Smooth muscle cell (in vitro differentiated cells): ENCODE measurements around the gene LEMD2. TPM values are rescaled to one million over a fixed set of nuclear protein-coding genes. Genes with fewer than 3 reads are reported as not detected.
"Not testable (repeated sequence)": the region's sequence is repeated elsewhere in the genome, so short reads cannot be mapped to it uniquely, and the experiment has no call there.

Source experiments
- DNase-seq: peaks from one replicate; lab custom pipeline; 2025; ENCODE audit not compliant: unreplicated experiment; lab: John Stamatoyannopoulos, UW
- H2AFZ ChIP-seq: fragments of 200-600 bp; sonication (generic); 2 replicates; pipeline ENCODE4 v1.6.0; 2016; ENCODE audit warnings: antibody characterized with exemption, low read depth, mild to moderate bottlenecking
- H3F3A ChIP-seq: fragments of 200-600 bp; sonication (generic); 2 replicates; pipeline ENCODE4 v1.6.0; 2017; ENCODE audit warnings: antibody characterized with exemption, low read depth
- H3K27ac ChIP-seq: fragments of 200-600 bp; sonication (generic); 2 replicates; pipeline ENCODE4 v1.5.1; 2016; ENCODE audit warnings: low read depth, mild to moderate bottlenecking
- H3K27me3 ChIP-seq: fragments of 200-600 bp; sonication (generic); 2 replicates; pipeline ENCODE4 v1.6.1; 2016; ENCODE audit warnings: low read depth, mild to moderate bottlenecking
- H3K36me3 ChIP-seq: fragments of 200-600 bp; sonication (generic); 2 replicates; pipeline ENCODE4 v1.5.1; 2016; ENCODE audit warnings: low read depth
- H3K4me1 ChIP-seq: fragments of 200-600 bp; sonication (generic); 2 replicates; pipeline ENCODE4 v1.5.1; 2016; ENCODE audit warnings: low read depth
- H3K4me2 ChIP-seq: fragments of 200-600 bp; sonication (generic); 2 replicates; pipeline ENCODE4 v1.6.0; 2016; ENCODE audit warnings: mild to moderate bottlenecking
- H3K4me3 ChIP-seq: fragments of 200-600 bp; sonication (generic); 2 replicates; pipeline ENCODE4 v1.5.1; 2016; ENCODE audit warnings: mild to moderate bottlenecking
- H3K79me2 ChIP-seq: fragments of 200-600 bp; sonication (generic); 2 replicates; pipeline ENCODE4 v1.6.0; 2016; ENCODE audit warnings: low read depth, mild to moderate bottlenecking
- H3K9ac ChIP-seq: fragments of 200-600 bp; sonication (generic); 2 replicates; pipeline ENCODE4 v1.6.0; 2016; ENCODE audit warnings: low read depth
- H3K9me3 ChIP-seq: fragments of 200-600 bp; sonication (generic); replicated peaks from 2 replicates; pipeline ENCODE4 v1.5.1; 2016; ENCODE audit warnings: low read depth
- H4K20me1 ChIP-seq: fragments of 200-600 bp; sonication (generic); 2 replicates; pipeline ENCODE4 v1.6.0; 2016; ENCODE audit warnings: low read depth
- CTCF ChIP-seq: fragments of 200-600 bp; sonication (generic); IDR thresholded peaks from 2 replicates; pipeline ENCODE4 v1.5.1; 2017; ENCODE audit warnings: borderline replicate concordance, mild to moderate bottlenecking, antibody characterized with exemption; ENCODE audit not compliant: insufficient read depth, poor library complexity, severe bottlenecking
- WGBS: methylation state at CpG from one replicate; pipeline ENCODE4 v1.1.7; 2016; ENCODE audit warnings: low lambda C conversion rate; 5-methylcytosine and 5-hydroxymethylcytosine counted together
- polyA plus RNA-seq: library from polyadenylated mRNA; unstranded; fragments of >200 nt; fragmentation: Nextera tagmentation; extraction: Ambion mirVana; gene quantifications from 2 replicates; pipeline ENCODE4 v1.2.1, GENCODE V29; 2016
- total RNA-seq: library from RNA; depleted of rRNA; stranded (reverse); fragments of >200 nt; gene quantifications from 2 replicates; pipeline ENCODE4 v1.2.3, GENCODE V29; 2014

LEMD2 gene
- total and polyA plus RNA-seq, 2 experiments from 2014 or later: 48.8 to 87.3 TPM

DNA sequence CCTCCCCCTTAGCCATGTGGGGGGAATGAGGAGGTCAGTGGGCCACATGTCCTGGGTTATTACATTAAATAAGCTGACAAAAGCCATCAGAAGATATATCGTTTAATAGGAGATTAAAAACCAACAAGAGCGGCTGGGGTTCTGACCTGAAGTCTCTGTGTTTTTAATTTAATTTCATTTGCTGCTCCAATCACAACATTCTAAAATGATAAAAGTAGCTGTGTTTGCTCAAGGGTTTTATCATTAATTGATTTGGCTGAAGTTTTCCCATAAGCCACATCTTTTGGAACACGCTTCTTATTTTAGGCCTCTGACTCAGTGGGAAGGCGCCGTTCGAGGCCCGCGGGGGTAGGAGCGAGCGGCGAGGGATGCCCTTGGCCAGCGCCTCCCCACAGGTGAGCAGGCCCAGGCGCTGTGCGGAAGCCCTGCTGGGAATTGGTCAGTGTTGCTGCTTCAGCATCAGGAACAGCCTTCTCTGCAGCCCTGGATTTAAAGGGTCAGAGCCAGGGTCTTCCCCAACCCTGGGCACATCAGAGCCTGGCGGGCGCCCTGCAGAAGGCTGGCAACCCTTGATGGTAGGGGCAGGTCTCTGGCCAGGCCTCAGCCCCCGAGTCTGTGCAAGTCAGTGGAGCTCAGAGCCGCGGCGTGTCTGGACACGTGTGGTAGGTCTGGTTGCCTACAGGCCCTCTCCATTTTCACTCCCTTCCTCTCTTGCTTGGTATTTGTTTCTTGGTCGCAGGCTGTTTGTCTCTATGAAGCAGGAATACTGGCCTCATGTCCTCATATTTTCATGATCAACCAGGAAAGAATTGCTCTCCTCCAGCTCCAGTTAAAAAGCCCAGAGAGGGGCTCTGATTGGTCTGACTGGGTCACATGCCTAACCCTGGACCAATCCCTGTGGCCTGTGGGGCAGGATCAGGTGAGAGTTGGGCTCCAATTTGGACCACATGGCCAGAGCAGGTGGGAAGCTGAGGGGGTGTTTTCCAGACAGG is 45.8 kb upstream of the LEMD2 start:
- H3K36me3 ChIP-seq: no peaks in the 10 kb centered on the region
- peaks cover 11% of the 10 kb centered on the region for H3F3A ChIP-seq
- H3K4me1 ChIP-seq: peaks cover 18% of the 10 kb centered on the region
- H3K27ac ChIP-seq: no peak overlapping the region
- DNase-seq: no peak
- H4K20me1 ChIP-seq: no peaks in the 10 kb centered on the region
- no peaks in the 10 kb centered on the region for H3K79me2 ChIP-seq
- no peak for TF ChIP-seq CTCF
- no peaks in the 10 kb centered on the region for H3K9me3 ChIP-seq
- H3K9ac ChIP-seq: no peak overlapping the region
- H3K4me2 ChIP-seq: no peak overlapping the region
- no peak overlapping the region for H2AFZ ChIP-seq
- peaks cover 4% of the 10 kb centered on the region for H3K27me3 ChIP-seq
- WGBS: 95% methylated on average over 21 of the region's 22 CpGs
- H3K4me3 ChIP-seq: no peak overlapping the region

DNA sequence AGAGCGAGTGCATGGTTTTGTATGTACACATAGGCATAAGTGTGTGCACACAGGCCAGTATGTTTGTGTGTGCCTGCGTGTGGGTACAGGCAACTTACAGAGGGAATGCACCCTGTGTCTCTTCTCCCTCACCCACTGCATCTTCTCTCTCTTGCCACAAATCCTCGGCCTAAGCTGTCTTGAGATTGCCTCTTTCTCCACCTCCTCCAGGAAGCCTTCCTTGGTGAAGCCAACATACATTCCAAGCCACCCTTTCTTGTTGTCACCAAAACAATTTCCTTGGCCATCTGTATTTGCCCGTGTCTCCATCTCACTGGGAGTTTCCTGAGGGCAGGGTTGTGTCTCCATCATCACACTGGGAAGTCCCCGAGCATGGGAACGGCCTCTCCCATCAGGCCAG is 44.7 kb upstream of the LEMD2 start:
- no peak for DNase-seq
- Histone ChIP-seq H3K4me2 (no peak overlapping the region), H3K27me3 (peaks cover 4% of the 10 kb centered on the region), H3K4me3 (no peak overlapping the region), H3K27ac (no peak overlapping the region), H3K4me1 (peaks cover 14% of the 10 kb centered on the region), H4K20me1 (no peaks in the 10 kb centered on the region), H3K9ac (no peak overlapping the region), H3K36me3 (no peaks in the 10 kb centered on the region), H3F3A (peaks cover 1% of the 10 kb centered on the region), H3K79me2 (no peaks in the 10 kb centered on the region), H3K9me3 (no peaks in the 10 kb centered on the region), H2AFZ (no peak overlapping the region)
- 95% methylated on average over 5 of the region's 6 CpGs for WGBS
- no peak for TF ChIP-seq CTCF

- not testable (repeated sequence) for H3K4me2 ChIP-seq, H3K27me3 ChIP-seq
These were observed 43.9 kb upstream of the LEMD2 start for GRCh38 chr6:33832831-33833230.

GRCh38 chr6:33831725-33832124 is 42.8 kb upstream of the LEMD2 start:
- H3K27me3 ChIP-seq, H3K4me3 ChIP-seq, H4K20me1 ChIP-seq, H2AFZ ChIP-seq, H3K9ac ChIP-seq, H3K4me2 ChIP-seq, H3F3A ChIP-seq, H3K79me2 ChIP-seq, DNase-seq, H3K4me1 ChIP-seq, H3K27ac ChIP-seq, H3K9me3 ChIP-seq, H3K36me3 ChIP-seq: not testable (repeated sequence)
- 89% methylated on average over 5 of the region's 5 CpGs for WGBS

More at GRCh38 chr6:33832831-33833230, 43.9 kb upstream of the LEMD2 start:
- H4K20me1 ChIP-seq, DNase-seq, H3K36me3 ChIP-seq, H3K27ac ChIP-seq, H2AFZ ChIP-seq, H3F3A ChIP-seq, H3K79me2 ChIP-seq, H3K4me1 ChIP-seq, H3K4me3 ChIP-seq, H3K9me3 ChIP-seq, H3K9ac ChIP-seq: not testable (repeated sequence)
- WGBS: 95% methylated on average over 12 of the region's 32 CpGs
